ENCODE results near the gene ZCCHC3.

Gene ZCCHC3

GRCh38 chr20:271528-271927, 25.8 kb upstream of the ZCCHC3 start:
- CTCF ChIA-PET: interaction anchor here (0.9 kb wide), 1 partner anchor 11 kb away, joined by 3 read pairs; no protein-coding TSS in a partner anchor
- Histone ChIP-seq H3K27ac (ENCODE audit: insufficient read depth in 1 of 2, low read depth in 1 of 2, low read length in 2 of 2, poor library complexity in 1 of 2, severe bottlenecking in 2 of 2) (no peak overlapping the region), H3K36me3 (ENCODE audit: control insufficient read depth in 4 of 4, insufficient read depth in 4 of 4, low read length in 3 of 4) (peaks cover 4 to 26% (median 17%) of the 10 kb centered on the region in 4 experiments), H3K4me1 (ENCODE audit: control extremely low read depth in 1 of 4, control insufficient read depth in 4 of 4, insufficient read depth in 4 of 4, low read length in 3 of 4) (peaks cover 0 to 5% (median 3%) of the 10 kb centered on the region in 4 experiments), H3K4me3 (ENCODE audit: control insufficient read depth in 1 of 7, extremely low read depth in 1 of 7, insufficient read depth in 4 of 7, low read depth in 2 of 7, low read length in 6 of 7) (no peak overlapping the region), H3K9me3 (ENCODE audit: control extremely low read depth in 1 of 5, control insufficient read depth in 4 of 5, insufficient read depth in 2 of 5, low read depth in 1 of 5, low read length in 4 of 5) (no peaks in the 10 kb centered on the region), H3K27me3 (replicated peaks in 2 of 5; ENCODE audit: control insufficient read depth in 4 of 5, insufficient read depth in 5 of 5, low read length in 4 of 5) (no peaks in the 10 kb centered on the region)
- POLR2A ChIA-PET: interaction anchor here (0.6 kb wide), 1 partner anchor 52 kb away, joined by 3 read pairs; no protein-coding TSS in a partner anchor
- no peak for DNase-seq

GRCh38 chr20:272718-273117, 24.7 kb upstream of the ZCCHC3 start:
- Histone ChIP-seq H3K9me3 (ENCODE audit: control extremely low read depth in 1 of 5, control insufficient read depth in 4 of 5, insufficient read depth in 2 of 5, low read depth in 1 of 5, low read length in 4 of 5) (no peaks in the 10 kb centered on the region), H3K27ac (ENCODE audit: insufficient read depth in 1 of 2, low read depth in 1 of 2, low read length in 2 of 2, poor library complexity in 1 of 2, severe bottlenecking in 2 of 2) (no peak overlapping the region), H3K27me3 (replicated peaks in 2 of 5; ENCODE audit: control insufficient read depth in 4 of 5, insufficient read depth in 5 of 5, low read length in 4 of 5) (no peaks in the 10 kb centered on the region), H3K36me3 (ENCODE audit: control insufficient read depth in 4 of 4, insufficient read depth in 4 of 4, low read length in 3 of 4) (peaks cover 7 to 37% (median 28%) of the 10 kb centered on the region in 4 experiments), H3K4me3 (ENCODE audit: control insufficient read depth in 1 of 7, extremely low read depth in 1 of 7, insufficient read depth in 4 of 7, low read depth in 2 of 7, low read length in 6 of 7) (no peak overlapping the region), H3K4me1 (ENCODE audit: control extremely low read depth in 1 of 4, control insufficient read depth in 4 of 4, insufficient read depth in 4 of 4, low read length in 3 of 4) (no peaks in the 10 kb centered on the region)
- ChIA-PET POLR2A (no interaction called here), CTCF (no interaction called here)
- no peak for DNase-seq

GRCh38 chr20:273884-274283, 23.5 kb upstream of the ZCCHC3 start:
- ChIA-PET CTCF (no interaction called here), POLR2A (no interaction called here)
- Histone ChIP-seq H3K36me3 (ENCODE audit: control insufficient read depth in 4 of 4, insufficient read depth in 4 of 4, low read length in 3 of 4) (peaks cover 10 to 47% (median 37%) of the 10 kb centered on the region in 4 experiments), H3K27ac (ENCODE audit: insufficient read depth in 1 of 2, low read depth in 1 of 2, low read length in 2 of 2, poor library complexity in 1 of 2, severe bottlenecking in 2 of 2) (no peak overlapping the region), H3K4me1 (ENCODE audit: control extremely low read depth in 1 of 4, control insufficient read depth in 4 of 4, insufficient read depth in 4 of 4, low read length in 3 of 4) (no peaks in the 10 kb centered on the region), H3K27me3 (replicated peaks in 2 of 5; ENCODE audit: control insufficient read depth in 4 of 5, insufficient read depth in 5 of 5, low read length in 4 of 5) (no peaks in the 10 kb centered on the region), H3K9me3 (ENCODE audit: control extremely low read depth in 1 of 5, control insufficient read depth in 4 of 5, insufficient read depth in 2 of 5, low read depth in 1 of 5, low read length in 4 of 5) (no peaks in the 10 kb centered on the region), H3K4me3 (ENCODE audit: control insufficient read depth in 1 of 7, extremely low read depth in 1 of 7, insufficient read depth in 4 of 7, low read depth in 2 of 7, low read length in 6 of 7) (no peak overlapping the region)
- no peak for DNase-seq
- WGBS (ENCODE audit: insufficient coverage): 44% methylated on average over 2 of the region's 3 CpGs

- 97% methylated on average over 6 of the region's 7 CpGs for WGBS (ENCODE audit: insufficient coverage)
- Histone ChIP-seq H3K36me3 (ENCODE audit: control insufficient read depth in 4 of 4, insufficient read depth in 4 of 4, low read length in 3 of 4) (peaks cover 10 to 56% (median 43%) of the 10 kb centered on the region in 4 experiments), H3K4me3 (ENCODE audit: control insufficient read depth in 1 of 7, extremely low read depth in 1 of 7, insufficient read depth in 4 of 7, low read depth in 2 of 7, low read length in 6 of 7) (no peak overlapping the region)
Measured at GRCh38 chr20:275791-276190, 21.6 kb upstream of the ZCCHC3 start.

GRCh38 chr20:276620-277495, 20.5 kb upstream of the ZCCHC3 start:
- CTCF ChIA-PET: interaction anchor here (2.0 kb wide), 1 partner anchor 53 kb away, joined by 8 read pairs; no protein-coding TSS in a partner anchor
- H3K27me3 ChIP-seq (replicated peaks in 2 of 5; ENCODE audit: control insufficient read depth in 4 of 5, insufficient read depth in 5 of 5, low read length in 4 of 5): no peaks in the 10 kb centered on the region
- POLR2A ChIA-PET: no interaction called here
- 90% methylated on average over 8 of the region's 12 CpGs for WGBS (ENCODE audit: insufficient coverage)
- H3K27ac ChIP-seq (ENCODE audit: insufficient read depth in 1 of 2, low read depth in 1 of 2, low read length in 2 of 2, poor library complexity in 1 of 2, severe bottlenecking in 2 of 2): no peak overlapping the region
- peaks cover 15 to 61% (median 46%) of the 10 kb centered on the region in 4 experiments for H3K36me3 ChIP-seq (ENCODE audit: control insufficient read depth in 4 of 4, insufficient read depth in 4 of 4, low read length in 3 of 4)
- no peak for DNase-seq
- no peaks in the 10 kb centered on the region for H3K9me3 ChIP-seq (ENCODE audit: control extremely low read depth in 1 of 5, control insufficient read depth in 4 of 5, insufficient read depth in 2 of 5, low read depth in 1 of 5, low read length in 4 of 5)
- no peaks in the 10 kb centered on the region for H3K4me1 ChIP-seq (ENCODE audit: control extremely low read depth in 1 of 4, control insufficient read depth in 4 of 4, insufficient read depth in 4 of 4, low read length in 3 of 4)
- H3K4me3 ChIP-seq (ENCODE audit: control insufficient read depth in 1 of 7, extremely low read depth in 1 of 7, insufficient read depth in 4 of 7, low read depth in 2 of 7, low read length in 6 of 7): no peak overlapping the region

More at GRCh38 chr20:275791-276190, 21.6 kb upstream of the ZCCHC3 start:
- ChIA-PET POLR2A (no interaction called here), CTCF (no interaction called here)
- DNase-seq: no peak
- Histone ChIP-seq H3K9me3 (ENCODE audit: control extremely low read depth in 1 of 5, control insufficient read depth in 4 of 5, insufficient read depth in 2 of 5, low read depth in 1 of 5, low read length in 4 of 5) (no peaks in the 10 kb centered on the region), H3K27ac (ENCODE audit: insufficient read depth in 1 of 2, low read depth in 1 of 2, low read length in 2 of 2, poor library complexity in 1 of 2, severe bottlenecking in 2 of 2) (no peak overlapping the region), H3K4me1 (ENCODE audit: control extremely low read depth in 1 of 4, control insufficient read depth in 4 of 4, insufficient read depth in 4 of 4, low read length in 3 of 4) (no peaks in the 10 kb centered on the region), H3K27me3 (replicated peaks in 2 of 5; ENCODE audit: control insufficient read depth in 4 of 5, insufficient read depth in 5 of 5, low read length in 4 of 5) (no peaks in the 10 kb centered on the region)

- Histone ChIP-seq H3K27me3 (replicated peaks in 2 of 5; ENCODE audit: control insufficient read depth in 4 of 5, insufficient read depth in 5 of 5, low read length in 4 of 5) (no peaks in the 10 kb centered on the region), H3K4me1 (ENCODE audit: control extremely low read depth in 1 of 4, control insufficient read depth in 4 of 4, insufficient read depth in 4 of 4, low read length in 3 of 4) (no peaks in the 10 kb centered on the region), H3K36me3 (ENCODE audit: control insufficient read depth in 4 of 4, insufficient read depth in 4 of 4, low read length in 3 of 4) (peaks cover 15 to 67% (median 51%) of the 10 kb centered on the region in 4 experiments), H3K27ac (ENCODE audit: insufficient read depth in 1 of 2, low read depth in 1 of 2, low read length in 2 of 2, poor library complexity in 1 of 2, severe bottlenecking in 2 of 2) (no peak overlapping the region), H3K4me3 (ENCODE audit: control insufficient read depth in 1 of 7, extremely low read depth in 1 of 7, insufficient read depth in 4 of 7, low read depth in 2 of 7, low read length in 6 of 7) (no peak overlapping the region), H3K9me3 (ENCODE audit: control extremely low read depth in 1 of 5, control insufficient read depth in 4 of 5, insufficient read depth in 2 of 5, low read depth in 1 of 5, low read length in 4 of 5) (no peaks in the 10 kb centered on the region)
- CTCF ChIA-PET: interaction anchor here (1.2 to 2.0 kb wide), 3 partner anchors 9 to 53 kb away, joined by 4 to 8 read pairs (median 5); no protein-coding TSS in a partner anchor
- 50% methylated on average over 2 of the region's 3 CpGs for WGBS (ENCODE audit: insufficient coverage)
- no peak for DNase-seq
- POLR2A ChIA-PET: no interaction called here
Measured at GRCh38 chr20:277496-277781, 19.9 kb upstream of the ZCCHC3 start.

- H3K27ac ChIP-seq (ENCODE audit: insufficient read depth in 1 of 2, low read depth in 1 of 2, low read length in 2 of 2, poor library complexity in 1 of 2, severe bottlenecking in 2 of 2): no peak overlapping the region
- no peaks in the 10 kb centered on the region for H3K9me3 ChIP-seq (ENCODE audit: control extremely low read depth in 1 of 5, control insufficient read depth in 4 of 5, insufficient read depth in 2 of 5, low read depth in 1 of 5, low read length in 4 of 5)
- POLR2A ChIA-PET: no interaction called here
- H3K36me3 ChIP-seq (ENCODE audit: control insufficient read depth in 4 of 4, insufficient read depth in 4 of 4, low read length in 3 of 4): peaks cover 16 to 66% (median 51%) of the 10 kb centered on the region in 4 experiments
- CTCF ChIA-PET: interaction anchor here (1.0 to 2.0 kb wide), 5 partner anchors 10 to 61 kb away, joined by 4 to 8 read pairs (median 4); no protein-coding TSS in a partner anchor
- no peaks in the 10 kb centered on the region for H3K27me3 ChIP-seq (replicated peaks in 2 of 5; ENCODE audit: control insufficient read depth in 4 of 5, insufficient read depth in 5 of 5, low read length in 4 of 5)
- DNase-seq: no peak
- WGBS (ENCODE audit: insufficient coverage): 100% methylated on average over 4 of the region's 5 CpGs
- no peak overlapping the region for H3K4me3 ChIP-seq (ENCODE audit: control insufficient read depth in 1 of 7, extremely low read depth in 1 of 7, insufficient read depth in 4 of 7, low read depth in 2 of 7, low read length in 6 of 7)
- H3K4me1 ChIP-seq (ENCODE audit: control extremely low read depth in 1 of 4, control insufficient read depth in 4 of 4, insufficient read depth in 4 of 4, low read length in 3 of 4): no peaks in the 10 kb centered on the region
Measured at GRCh38 chr20:278181-278580, 19.2 kb upstream of the ZCCHC3 start.

Data from common myeloid progenitor, CD34-positive (primary cell).